ENCODE data around the gene PROS1. TPM values are rescaled to one million over a fixed set of nuclear protein-coding genes. Genes with fewer than 3 reads are reported as not detected.
"Not testable (repeated sequence)": the region's sequence is repeated elsewhere in the genome, so short reads cannot be mapped to it uniquely, and the experiment has no call there.

The PROS1 gene
- total RNA-seq, 1 experiment from 2014 or later: 9.2 TPM

DNA sequence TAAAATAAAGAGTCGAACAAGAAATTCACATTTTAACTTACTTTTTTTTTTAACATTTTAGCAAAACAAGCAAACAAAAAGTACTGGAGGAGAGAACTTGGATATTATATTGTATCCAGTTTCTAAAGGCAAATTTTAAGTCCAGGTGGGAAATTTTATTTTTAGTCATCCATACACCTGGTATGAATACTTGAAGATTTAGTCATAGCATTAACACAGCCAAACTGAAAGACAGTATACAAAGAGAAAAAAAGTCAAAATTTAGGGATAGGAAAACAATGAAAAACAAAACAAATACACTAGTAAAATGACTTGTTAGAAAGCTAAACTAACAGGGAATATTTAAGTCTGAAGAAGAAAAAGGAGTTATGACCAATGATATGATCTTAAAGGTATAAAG lies 69.1 kb downstream of the PROS1 start:
- DNase-seq (ENCODE audit: low spot score): no peak
- H3K4me1 ChIP-seq (ENCODE audit: insufficient read depth, low read length, poor library complexity, severe bottlenecking): no peaks in the 10 kb centered on the region
- no peaks in the 10 kb centered on the region for H3K9me3 ChIP-seq (ENCODE audit: low read depth, low read length, poor library complexity, severe bottlenecking)
- H3K36me3 ChIP-seq (ENCODE audit: insufficient read depth, low read length, poor library complexity, severe bottlenecking): no peaks in the 10 kb centered on the region
- H3K27ac ChIP-seq (ENCODE audit: low read depth, low read length, poor library complexity, severe bottlenecking): no peak overlapping the region
- TF ChIP-seq EZH2 (IDR thresholded peaks at IDR 0.05; ENCODE audit: borderline replicate concordance, low read depth, low read length, poor library complexity, severe bottlenecking): no peak
- TF ChIP-seq, protein P1, sequence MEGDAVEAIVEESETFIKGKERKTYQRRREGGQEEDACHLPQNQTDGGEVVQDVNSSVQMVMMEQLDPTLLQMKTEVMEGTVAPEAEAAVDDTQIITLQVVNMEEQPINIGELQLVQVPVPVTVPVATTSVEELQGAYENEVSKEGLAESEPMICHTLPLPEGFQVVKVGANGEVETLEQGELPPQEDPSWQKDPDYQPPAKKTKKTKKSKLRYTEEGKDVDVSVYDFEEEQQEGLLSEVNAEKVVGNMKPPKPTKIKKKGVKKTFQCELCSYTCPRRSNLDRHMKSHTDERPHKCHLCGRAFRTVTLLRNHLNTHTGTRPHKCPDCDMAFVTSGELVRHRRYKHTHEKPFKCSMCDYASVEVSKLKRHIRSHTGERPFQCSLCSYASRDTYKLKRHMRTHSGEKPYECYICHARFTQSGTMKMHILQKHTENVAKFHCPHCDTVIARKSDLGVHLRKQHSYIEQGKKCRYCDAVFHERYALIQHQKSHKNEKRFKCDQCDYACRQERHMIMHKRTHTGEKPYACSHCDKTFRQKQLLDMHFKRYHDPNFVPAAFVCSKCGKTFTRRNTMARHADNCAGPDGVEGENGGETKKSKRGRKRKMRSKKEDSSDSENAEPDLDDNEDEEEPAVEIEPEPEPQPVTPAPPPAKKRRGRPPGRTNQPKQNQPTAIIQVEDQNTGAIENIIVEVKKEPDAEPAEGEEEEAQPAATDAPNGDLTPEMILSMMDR (conservative IDR thresholded peaks at IDR 0.05; ENCODE audit: low read depth, low read length): no peak
- POLR2A ChIA-PET (ENCODE audit: low non-redundant PET): no interaction called here
- intact Hi-C loops (cut with micrococcal nuclease; ENCODE audit: unreplicated experiment): no loop called here
- CTCF ChIA-PET: no interaction called here
- H3K4me3 ChIP-seq (ENCODE audit: low read depth, low read length, poor library complexity, severe bottlenecking): no peak overlapping the region
- no peaks in the 10 kb centered on the region for H3K27me3 ChIP-seq (replicated peaks; ENCODE audit: insufficient read depth, low read depth, low read length, poor library complexity)
- no TSS peak for BruUV-seq (replicated peaks)

DNA sequence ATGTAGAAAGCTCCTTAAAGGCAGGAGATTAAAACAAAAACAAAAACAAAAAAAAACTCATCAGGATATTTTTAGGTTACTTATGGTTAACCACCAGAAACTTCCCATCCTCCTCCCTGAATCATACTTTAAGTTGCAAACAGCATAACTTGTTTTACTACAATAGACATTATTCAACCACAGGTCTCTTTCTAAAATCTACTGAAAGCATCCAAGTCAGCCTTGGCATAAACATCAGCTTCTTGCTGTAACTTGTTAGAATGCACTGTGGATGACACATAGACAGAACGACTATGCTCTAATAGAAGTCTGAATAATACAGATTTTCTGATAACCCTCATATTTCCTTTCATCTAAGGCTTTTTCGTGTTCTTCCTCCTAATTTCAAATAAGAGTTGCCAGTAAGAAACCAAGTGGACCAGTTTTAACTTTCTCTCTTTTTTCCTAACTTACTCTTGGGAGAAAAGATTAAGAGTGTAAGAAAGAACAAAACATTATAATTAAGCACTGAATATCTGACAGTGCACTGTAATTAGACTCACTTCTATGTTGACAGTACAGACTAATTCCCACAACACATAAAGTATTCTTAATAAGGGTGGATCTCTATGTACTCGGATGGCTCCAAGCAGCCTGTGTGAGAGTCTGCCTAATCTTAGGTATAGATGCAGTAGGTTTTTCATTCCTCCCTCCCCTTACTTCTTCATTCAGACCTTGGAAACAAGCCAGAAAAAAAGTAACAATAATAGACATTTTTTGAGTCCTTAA lies 95.3 kb downstream of the PROS1 start:
- H3K36me3 ChIP-seq (ENCODE audit: insufficient read depth, low read length, poor library complexity, severe bottlenecking); CTCF ChIA-PET; H3K27me3 ChIP-seq (replicated peaks; ENCODE audit: insufficient read depth, low read depth, low read length, poor library complexity); H3K27ac ChIP-seq (ENCODE audit: low read depth, low read length, poor library complexity, severe bottlenecking); H3K9me3 ChIP-seq (ENCODE audit: low read depth, low read length, poor library complexity, severe bottlenecking); POLR2A ChIA-PET (ENCODE audit: low non-redundant PET); intact Hi-C loops (cut with micrococcal nuclease; ENCODE audit: unreplicated experiment); H3K4me3 ChIP-seq (ENCODE audit: low read depth, low read length, poor library complexity, severe bottlenecking); H3K4me1 ChIP-seq (ENCODE audit: insufficient read depth, low read length, poor library complexity, severe bottlenecking); DNase-seq (ENCODE audit: low spot score); BruUV-seq (replicated peaks): not testable (repeated sequence)

DNA sequence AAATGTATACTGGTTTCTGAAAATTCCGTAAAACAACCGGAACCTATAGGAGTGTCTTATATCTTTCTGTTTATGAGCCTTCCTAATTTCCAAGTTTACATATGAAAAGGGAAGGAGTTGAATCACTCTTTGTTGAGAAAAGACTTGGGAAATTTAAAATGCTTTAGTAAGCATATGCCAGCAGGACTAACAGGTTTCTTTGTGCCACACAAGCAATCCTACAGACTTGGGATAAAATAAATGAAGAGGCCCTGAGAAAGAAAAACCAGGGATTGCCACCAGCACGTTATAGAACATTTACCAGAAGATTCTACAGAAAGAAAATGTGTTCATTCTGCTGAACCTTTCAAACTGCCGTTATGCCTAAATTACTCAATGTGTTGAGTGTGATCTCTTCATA lies 96.3 kb downstream of the PROS1 start:
- BruUV-seq (replicated peaks); H3K4me1 ChIP-seq (ENCODE audit: insufficient read depth, low read length, poor library complexity, severe bottlenecking); CTCF ChIA-PET; H3K36me3 ChIP-seq (ENCODE audit: insufficient read depth, low read length, poor library complexity, severe bottlenecking); DNase-seq (ENCODE audit: low spot score); H3K27me3 ChIP-seq (replicated peaks; ENCODE audit: insufficient read depth, low read depth, low read length, poor library complexity); H3K4me3 ChIP-seq (ENCODE audit: low read depth, low read length, poor library complexity, severe bottlenecking); H3K9me3 ChIP-seq (ENCODE audit: low read depth, low read length, poor library complexity, severe bottlenecking); H3K27ac ChIP-seq (ENCODE audit: low read depth, low read length, poor library complexity, severe bottlenecking); intact Hi-C loops (cut with micrococcal nuclease; ENCODE audit: unreplicated experiment); POLR2A ChIA-PET (ENCODE audit: low non-redundant PET): not testable (repeated sequence)

DNA sequence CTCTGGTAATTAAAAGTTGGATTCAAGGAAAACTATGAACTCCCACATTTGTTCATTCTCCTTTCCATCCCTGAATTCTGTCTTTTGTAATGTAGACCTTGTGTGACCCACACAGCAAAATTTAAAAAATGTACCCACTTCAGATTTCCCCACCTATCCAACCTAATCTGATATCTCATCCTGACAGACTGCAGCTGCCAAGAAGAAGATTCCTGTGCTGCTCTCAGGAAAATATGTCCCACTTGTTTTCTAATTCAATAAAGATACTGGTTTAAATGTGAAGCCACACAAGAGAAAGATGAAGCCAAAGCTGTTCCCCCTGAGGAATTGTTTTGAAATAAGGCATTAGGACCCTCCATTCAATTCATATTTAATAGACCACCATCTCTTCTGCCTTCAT lies 100.3 kb downstream of the PROS1 start:
- CTCF ChIA-PET; BruUV-seq (replicated peaks): not testable (repeated sequence)

More for the DNA sequence above, 100.3 kb downstream of the PROS1 start:
- DNase-seq (ENCODE audit: low spot score); H3K36me3 ChIP-seq (ENCODE audit: insufficient read depth, low read length, poor library complexity, severe bottlenecking); H3K9me3 ChIP-seq (ENCODE audit: low read depth, low read length, poor library complexity, severe bottlenecking); H3K4me1 ChIP-seq (ENCODE audit: insufficient read depth, low read length, poor library complexity, severe bottlenecking); POLR2A ChIA-PET (ENCODE audit: low non-redundant PET); H3K27ac ChIP-seq (ENCODE audit: low read depth, low read length, poor library complexity, severe bottlenecking); intact Hi-C loops (cut with micrococcal nuclease; ENCODE audit: unreplicated experiment); H3K4me3 ChIP-seq (ENCODE audit: low read depth, low read length, poor library complexity, severe bottlenecking); H3K27me3 ChIP-seq (replicated peaks; ENCODE audit: insufficient read depth, low read depth, low read length, poor library complexity): not testable (repeated sequence)
